Measurements from ENCODE around the gene KCNH1.
"Not testable (repeated sequence)": the region's sequence is repeated elsewhere in the genome, so short reads cannot be mapped to it uniquely, and the experiment has no call there.

Gene KCNH1

DNA sequence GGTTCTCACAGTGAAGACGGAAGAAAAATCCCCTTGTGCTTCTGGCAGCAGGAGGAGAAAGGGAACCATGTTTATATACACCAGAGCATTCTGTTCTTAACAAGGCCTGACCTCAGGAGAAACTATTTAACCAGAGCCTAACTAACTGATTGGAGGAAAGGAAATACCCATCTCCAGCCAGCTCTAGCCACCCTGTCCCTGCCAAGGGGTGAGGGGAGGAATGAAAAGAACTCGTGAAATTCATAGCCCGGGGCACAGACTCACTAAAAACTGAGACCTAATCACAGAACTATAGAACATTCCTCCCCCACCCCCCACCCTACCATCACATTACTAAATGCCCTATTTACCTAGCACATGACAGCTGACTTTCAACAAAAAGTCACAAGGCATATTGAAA is 65.0 kb downstream of the KCNH1 start:
- no peak overlapping the region for H3K4me3 ChIP-seq (ENCODE audit: low read depth, low read length)
- TF ChIP-seq, protein P1, sequence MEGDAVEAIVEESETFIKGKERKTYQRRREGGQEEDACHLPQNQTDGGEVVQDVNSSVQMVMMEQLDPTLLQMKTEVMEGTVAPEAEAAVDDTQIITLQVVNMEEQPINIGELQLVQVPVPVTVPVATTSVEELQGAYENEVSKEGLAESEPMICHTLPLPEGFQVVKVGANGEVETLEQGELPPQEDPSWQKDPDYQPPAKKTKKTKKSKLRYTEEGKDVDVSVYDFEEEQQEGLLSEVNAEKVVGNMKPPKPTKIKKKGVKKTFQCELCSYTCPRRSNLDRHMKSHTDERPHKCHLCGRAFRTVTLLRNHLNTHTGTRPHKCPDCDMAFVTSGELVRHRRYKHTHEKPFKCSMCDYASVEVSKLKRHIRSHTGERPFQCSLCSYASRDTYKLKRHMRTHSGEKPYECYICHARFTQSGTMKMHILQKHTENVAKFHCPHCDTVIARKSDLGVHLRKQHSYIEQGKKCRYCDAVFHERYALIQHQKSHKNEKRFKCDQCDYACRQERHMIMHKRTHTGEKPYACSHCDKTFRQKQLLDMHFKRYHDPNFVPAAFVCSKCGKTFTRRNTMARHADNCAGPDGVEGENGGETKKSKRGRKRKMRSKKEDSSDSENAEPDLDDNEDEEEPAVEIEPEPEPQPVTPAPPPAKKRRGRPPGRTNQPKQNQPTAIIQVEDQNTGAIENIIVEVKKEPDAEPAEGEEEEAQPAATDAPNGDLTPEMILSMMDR (IDR thresholded peaks at IDR 0.05; ENCODE audit: low read depth, low read length, missing control alignments) = no peak
- DNase-seq (ENCODE audit: low read depth) = no peak

DNA sequence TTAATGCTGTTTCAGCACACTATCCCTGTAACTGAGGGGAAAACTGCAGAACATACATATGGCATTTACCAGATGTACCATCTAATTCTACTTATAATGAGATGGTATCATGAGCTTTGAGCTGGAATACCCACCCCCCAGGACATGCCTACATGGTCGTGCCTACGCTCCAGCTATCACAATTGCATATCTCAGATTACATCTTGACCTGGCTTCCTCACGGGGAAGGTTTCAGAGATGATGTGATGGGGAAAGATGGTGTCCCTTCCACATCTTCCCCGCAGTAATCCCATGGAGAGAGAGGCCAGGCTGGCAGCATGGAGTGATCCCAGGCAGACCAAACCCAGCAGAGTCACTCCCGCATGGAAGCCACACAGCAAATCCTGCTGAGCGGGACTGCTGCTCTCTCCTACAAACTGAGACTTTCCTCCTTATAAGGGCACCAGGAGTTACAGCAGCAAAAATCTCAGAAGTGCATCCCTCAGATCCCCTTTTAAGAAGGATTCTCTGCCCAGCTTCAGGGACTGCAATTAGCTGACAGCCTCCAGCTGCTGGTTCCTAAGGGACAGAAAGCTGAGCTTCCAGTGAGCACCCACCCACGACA is 67.1 kb downstream of the KCNH1 start:
- TF ChIP-seq, protein P1 (IDR thresholded peaks at IDR 0.05; ENCODE audit: low read depth, low read length, missing control alignments) = no peak
- H3K4me3 ChIP-seq (ENCODE audit: low read depth, low read length) = no peak overlapping the region
- DNase-seq (ENCODE audit: low read depth) = no peak

DNA sequence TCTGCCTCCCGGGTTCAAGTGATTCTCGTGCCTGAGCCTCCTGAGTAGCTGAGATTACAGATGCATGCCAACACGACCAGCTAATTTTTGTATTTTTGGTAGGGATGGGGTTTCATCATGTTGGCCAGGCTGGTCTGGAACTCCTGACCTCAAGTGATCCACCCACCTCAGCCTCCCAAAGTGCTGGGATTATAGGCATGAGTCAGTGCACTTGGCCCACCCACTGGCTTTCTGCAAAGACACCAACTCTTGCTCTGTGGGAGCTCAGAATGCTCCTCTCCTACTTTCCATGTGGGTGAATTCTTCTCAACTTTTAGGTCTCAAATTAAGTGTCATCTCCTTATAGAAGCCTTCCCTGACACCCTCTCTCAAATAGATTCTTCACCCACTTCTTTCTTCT is 92.1 kb downstream of the KCNH1 start:
- DNase-seq (ENCODE audit: low read depth) = not testable (repeated sequence)

DNA sequence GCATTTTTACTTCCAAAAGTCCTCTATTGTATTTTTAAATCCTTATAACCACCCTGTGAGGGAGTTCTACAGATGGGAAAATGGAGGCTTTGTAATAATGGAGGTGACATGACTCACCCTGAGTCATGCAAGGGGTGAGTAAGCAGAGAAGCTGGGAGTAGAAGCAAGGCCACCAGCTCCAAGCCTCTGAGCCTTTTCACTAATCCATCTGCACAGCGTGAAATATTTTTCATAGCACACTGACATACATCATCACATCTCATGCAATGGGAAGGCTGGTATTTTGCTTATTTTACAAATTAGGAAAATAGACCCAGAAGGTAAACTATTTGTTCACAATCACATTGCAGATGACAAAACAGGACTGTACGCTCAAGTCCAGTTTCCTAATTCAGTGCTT is 96.9 kb downstream of the KCNH1 start:
- no peak for DNase-seq (ENCODE audit: low read depth)
- TF ChIP-seq, protein P1 (IDR thresholded peaks at IDR 0.05; ENCODE audit: low read depth, low read length, missing control alignments) = no peak
- no peak overlapping the region for H3K4me3 ChIP-seq (ENCODE audit: low read depth, low read length)

More for the DNA sequence above, 92.1 kb downstream of the KCNH1 start:
- not testable (repeated sequence) for H3K4me3 ChIP-seq (ENCODE audit: low read depth, low read length)

DNA sequence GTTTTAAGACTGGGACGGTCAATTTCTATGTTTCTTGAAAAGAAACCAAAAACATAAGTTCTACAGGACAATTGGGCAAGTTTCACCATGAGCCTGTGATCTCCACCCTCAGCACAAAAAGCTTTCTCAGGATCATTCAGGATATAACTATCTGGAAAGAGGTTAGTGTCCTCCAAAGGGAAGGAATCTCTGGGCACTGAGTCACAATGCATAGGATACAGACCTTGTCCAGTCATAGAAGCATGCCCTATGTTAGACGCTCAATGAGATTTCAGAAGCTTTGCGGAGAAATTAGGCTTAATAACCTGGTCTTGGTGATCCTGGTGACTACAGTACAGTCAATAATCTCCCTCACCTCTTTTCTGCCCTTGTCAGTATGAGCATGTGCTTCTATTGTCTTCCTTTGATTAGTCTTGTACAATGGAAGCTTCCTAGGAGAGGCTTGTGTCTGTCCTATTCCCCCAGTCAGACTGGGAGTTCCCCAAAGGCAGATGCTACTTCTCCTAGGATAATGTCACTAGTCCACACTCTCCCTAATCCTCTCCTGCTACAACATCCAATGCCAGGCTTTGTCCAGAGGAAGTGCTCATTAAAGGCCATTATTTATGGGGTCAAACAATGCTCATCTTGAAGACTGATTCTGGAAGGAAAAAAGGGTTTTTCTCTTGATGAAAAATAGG is 97.4 kb downstream of the KCNH1 start:
- DNase-seq (ENCODE audit: low read depth) = no peak
- no peak overlapping the region for H3K4me3 ChIP-seq (ENCODE audit: low read depth, low read length)
- TF ChIP-seq, protein P1 (IDR thresholded peaks at IDR 0.05; ENCODE audit: low read depth, low read length, missing control alignments) = no peak

DNA sequence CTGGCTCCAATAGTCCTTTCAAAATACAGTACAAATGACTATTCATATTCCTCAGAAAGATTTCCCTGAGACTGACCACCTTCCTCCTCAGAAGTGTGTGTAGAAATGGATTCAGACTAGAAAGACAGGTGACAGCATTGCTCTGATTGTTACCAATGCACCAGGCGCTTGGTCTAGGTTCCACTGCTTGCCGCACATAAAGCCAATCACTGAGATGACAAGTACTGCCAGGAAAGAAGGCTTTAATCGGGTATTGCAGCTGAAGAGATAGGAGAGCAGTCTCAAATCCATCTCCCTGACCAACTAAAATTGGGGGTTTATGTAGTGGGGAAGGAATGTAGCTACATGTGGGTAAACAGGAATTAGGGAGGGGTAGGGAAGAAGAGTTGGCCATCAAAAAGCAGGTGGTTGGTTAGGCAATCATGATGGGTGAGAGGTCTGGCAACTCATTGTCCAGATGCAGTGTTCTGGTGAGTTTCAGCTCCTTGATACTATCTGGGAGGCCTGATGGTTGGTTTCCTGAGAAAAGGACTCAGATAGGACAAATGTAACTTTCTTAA is 98.0 kb downstream of the KCNH1 start:
- no peak for DNase-seq (ENCODE audit: low read depth)
- TF ChIP-seq, protein P1 (IDR thresholded peaks at IDR 0.05; ENCODE audit: low read depth, low read length, missing control alignments) = no peak
- no peak overlapping the region for H3K4me3 ChIP-seq (ENCODE audit: low read depth, low read length)

DNA sequence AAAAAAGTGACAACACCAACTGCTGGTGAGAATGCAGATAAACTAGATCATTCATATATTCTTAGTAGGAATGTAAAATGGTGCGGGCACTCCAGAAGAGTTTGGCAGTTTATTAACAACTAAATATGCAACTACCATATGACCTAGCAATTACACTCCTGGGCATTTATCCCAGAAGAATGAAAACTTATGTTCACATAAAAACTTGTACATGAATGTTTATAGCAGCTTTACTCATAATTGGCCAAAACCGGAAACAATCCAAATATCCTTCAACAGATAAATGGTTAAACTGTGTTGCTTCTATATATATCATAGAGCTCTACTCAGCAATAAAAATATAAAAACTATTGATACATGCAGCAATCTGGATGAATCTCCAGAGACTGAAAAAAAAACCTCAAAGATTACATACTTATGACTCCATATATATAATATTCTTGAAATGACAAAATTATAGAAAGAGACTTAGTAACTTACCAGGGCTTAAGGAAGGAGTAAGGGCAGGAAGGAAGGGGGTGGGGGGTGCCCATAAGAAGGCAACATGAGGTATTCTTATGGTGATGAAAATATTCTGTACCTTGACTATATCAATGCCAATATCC is 99.9 kb downstream of the KCNH1 start:
- no peak overlapping the region for H3K4me3 ChIP-seq (ENCODE audit: low read depth, low read length)
- TF ChIP-seq, protein P1 (IDR thresholded peaks at IDR 0.05; ENCODE audit: low read depth, low read length, missing control alignments) = no peak
- no peak for DNase-seq (ENCODE audit: low read depth)

Data from GM12864 (cell line).